ENCODE measurements around the gene C1orf167.

The C1orf167 gene

GRCh38 chr1:11804666-11805421 is 42.9 kb downstream of the C1orf167 start:
- Histone ChIP-seq H3K27me3 (no peaks in the 10 kb centered on the region), H3K4me1 (peaks cover 0 to 68% (median 46%) of the 10 kb centered on the region in 4 donors), H3K27ac (peak overlapping the region; percentile 97), H3K36me3 (peaks cover 14 to 27% (median 14%) of the 10 kb centered on the region in 3 donors), H3K4me3 (peak overlapping the region; percentile 72 to 74), H3K9me3 (no peaks in the 10 kb centered on the region)
- intact Hi-C loops (cut with DNase I; ENCODE audit: low total_unique reads) = loop anchor here (5.0 to 10.0 kb wide), 2 partner anchors 68 to 150 kb away; partner anchors contain the start of genes AGTRAP, FBXO2 and FBXO44
- TF ChIP-seq, protein P1, sequence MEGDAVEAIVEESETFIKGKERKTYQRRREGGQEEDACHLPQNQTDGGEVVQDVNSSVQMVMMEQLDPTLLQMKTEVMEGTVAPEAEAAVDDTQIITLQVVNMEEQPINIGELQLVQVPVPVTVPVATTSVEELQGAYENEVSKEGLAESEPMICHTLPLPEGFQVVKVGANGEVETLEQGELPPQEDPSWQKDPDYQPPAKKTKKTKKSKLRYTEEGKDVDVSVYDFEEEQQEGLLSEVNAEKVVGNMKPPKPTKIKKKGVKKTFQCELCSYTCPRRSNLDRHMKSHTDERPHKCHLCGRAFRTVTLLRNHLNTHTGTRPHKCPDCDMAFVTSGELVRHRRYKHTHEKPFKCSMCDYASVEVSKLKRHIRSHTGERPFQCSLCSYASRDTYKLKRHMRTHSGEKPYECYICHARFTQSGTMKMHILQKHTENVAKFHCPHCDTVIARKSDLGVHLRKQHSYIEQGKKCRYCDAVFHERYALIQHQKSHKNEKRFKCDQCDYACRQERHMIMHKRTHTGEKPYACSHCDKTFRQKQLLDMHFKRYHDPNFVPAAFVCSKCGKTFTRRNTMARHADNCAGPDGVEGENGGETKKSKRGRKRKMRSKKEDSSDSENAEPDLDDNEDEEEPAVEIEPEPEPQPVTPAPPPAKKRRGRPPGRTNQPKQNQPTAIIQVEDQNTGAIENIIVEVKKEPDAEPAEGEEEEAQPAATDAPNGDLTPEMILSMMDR (IDR thresholded peaks at IDR 0.05) = no peak
- peak; percentile 51 to 76 for DNase-seq

GRCh38 chr1:11805422-11806306 is 43.7 kb downstream of the C1orf167 start, which contains the start of the genes CLCN6 and MTHFR:
Gene CLCN6 (plus strand): TSS chr1:11806191. CDS start chr1:11806263, 72 bp downstream.
Gene MTHFR (minus strand): TSS chr1:11805964. CDS start chr1:11803116, 2,848 bp downstream.
- intact Hi-C loops (cut with DNase I; ENCODE audit: low total_unique reads) = loop anchor here (5.0 to 10.0 kb wide), 2 partner anchors 68 to 151 kb away; partner anchors contain the start of genes AGTRAP, FBXO2 and FBXO44
- H3K4me3 ChIP-seq = peak within 1 kb of the TSS; percentile 72 to 74
- H3K27me3 ChIP-seq = no peaks in the 10 kb centered on the region
- H3K9me3 ChIP-seq = no peaks in the 10 kb centered on the region
- H3K27ac ChIP-seq = peak within 1 kb of the TSS; percentile 97
- H3K4me1 ChIP-seq = peaks cover 0 to 68% (median 46%) of the 10 kb centered on the region in 4 donors
- H3K36me3 ChIP-seq = peaks cover 6 to 26% (median 6%) of the 10 kb centered on the region in 3 donors
- TF ChIP-seq, protein P1 (IDR thresholded peaks at IDR 0.05) = peak in 1 of 2 experiments; percentile 12
- DNase-seq = peak; percentile 99 to 100

DNA sequence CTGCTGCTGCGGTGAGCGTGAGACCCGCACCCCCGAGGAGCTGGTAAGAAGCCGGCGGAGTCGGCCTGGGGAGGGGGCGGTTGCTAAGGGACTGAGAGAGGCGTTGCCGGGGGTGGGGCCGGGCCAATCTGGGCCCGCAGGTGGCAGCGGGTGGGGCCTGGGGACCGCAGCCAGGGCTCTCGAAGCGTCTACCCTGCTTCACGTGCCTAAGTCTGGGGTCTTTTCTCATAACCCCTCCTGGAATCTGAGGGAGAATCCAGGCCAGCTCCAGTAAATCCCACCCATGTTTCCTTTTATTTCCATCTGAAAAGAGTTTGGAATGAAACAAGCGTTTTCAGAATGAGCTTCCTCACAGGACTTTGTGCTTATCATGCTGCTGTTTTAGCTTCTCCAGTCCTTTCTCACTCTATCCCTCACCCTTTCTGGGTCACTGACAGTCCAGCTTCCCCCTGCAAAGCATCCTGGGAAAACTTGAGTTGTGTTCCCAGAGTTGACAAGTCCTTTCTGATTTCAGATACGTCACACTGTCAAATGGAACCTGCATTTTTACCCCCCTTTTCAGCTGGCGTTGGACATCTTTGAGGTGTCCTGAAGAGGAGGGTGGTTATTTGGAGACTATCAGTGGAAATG is 44.4 kb downstream of the C1orf167 start:
- H3K4me1 ChIP-seq = peaks cover 0 to 67% (median 45%) of the 10 kb centered on the region in 4 donors
- DNase-seq = peak in 1 of 2 donors; percentile 66
- no peaks in the 10 kb centered on the region for H3K27me3 ChIP-seq
- H3K27ac ChIP-seq = peak overlapping the region; percentile 97
- TF ChIP-seq, protein P1 (IDR thresholded peaks at IDR 0.05) = no peak
- no peaks in the 10 kb centered on the region for H3K9me3 ChIP-seq
- intact Hi-C loops (cut with DNase I; ENCODE audit: low total_unique reads) = loop anchor here (5.0 to 10.0 kb wide), 2 partner anchors 69 to 152 kb away; partner anchors contain the start of genes AGTRAP, FBXO2 and FBXO44
- peaks cover 0 to 26% (median 7%) of the 10 kb centered on the region in 3 donors for H3K36me3 ChIP-seq
- peak overlapping the region; percentile 72 to 74 for H3K4me3 ChIP-seq

- H3K4me3 ChIP-seq = peak overlapping the region; percentile 72 to 74
- intact Hi-C loops (cut with DNase I; ENCODE audit: low total_unique reads) = loop anchor here (5.0 to 10.0 kb wide), 2 partner anchors 70 to 152 kb away; partner anchors contain the start of genes AGTRAP, FBXO2 and FBXO44
- H3K4me1 ChIP-seq = peaks cover 0 to 60% (median 41%) of the 10 kb centered on the region in 4 donors
- DNase-seq = no peak
- TF ChIP-seq, protein P1 (IDR thresholded peaks at IDR 0.05) = no peak
- no peaks in the 10 kb centered on the region for H3K9me3 ChIP-seq
- peaks cover 5 to 31% (median 7%) of the 10 kb centered on the region in 3 donors for H3K36me3 ChIP-seq
- H3K27ac ChIP-seq = peak overlapping the region; percentile 97
- no peaks in the 10 kb centered on the region for H3K27me3 ChIP-seq
Measured at GRCh38 chr1:11807133-11807532, 45.1 kb downstream of the C1orf167 start.

DNA sequence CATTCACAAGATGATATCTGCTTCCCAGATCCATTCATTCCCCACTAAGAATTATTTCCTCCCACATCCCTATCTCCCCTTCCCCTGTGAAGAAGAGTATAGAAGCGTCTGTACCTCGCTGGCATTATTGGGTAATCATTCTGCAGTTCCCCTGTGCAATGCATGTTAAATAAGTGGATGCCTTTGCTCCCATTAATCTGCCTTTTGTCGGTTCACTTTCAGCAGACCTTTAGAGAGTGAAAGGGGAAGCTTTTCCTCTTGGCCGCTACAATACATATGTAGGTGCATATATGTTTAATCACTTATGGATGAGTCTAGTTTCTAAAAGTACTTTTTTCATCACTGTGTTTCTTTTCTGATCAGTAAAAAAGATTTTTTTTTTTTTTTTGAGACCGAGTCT is 51.0 kb downstream of the C1orf167 start:
- no peaks in the 10 kb centered on the region for H3K27me3 ChIP-seq
- no peaks in the 10 kb centered on the region for H3K9me3 ChIP-seq
- peaks cover 0 to 17% (median 6%) of the 10 kb centered on the region in 4 donors for H3K4me1 ChIP-seq
- no peak overlapping the region for H3K4me3 ChIP-seq
- H3K36me3 ChIP-seq = peaks cover 42 to 76% (median 51%) of the 10 kb centered on the region in 3 donors
- intact Hi-C loops (cut with DNase I; ENCODE audit: low total_unique reads) = no loop called here
- no peak for DNase-seq
- TF ChIP-seq, protein P1 (IDR thresholded peaks at IDR 0.05) = no peak
- H3K27ac ChIP-seq = no peak overlapping the region
